ENCODE data around the gene HS3ST6.

GRCh38 chr16:1877089-1877488 is 41.1 kb downstream of the HS3ST6 start:
- TF ChIP-seq, protein P1, sequence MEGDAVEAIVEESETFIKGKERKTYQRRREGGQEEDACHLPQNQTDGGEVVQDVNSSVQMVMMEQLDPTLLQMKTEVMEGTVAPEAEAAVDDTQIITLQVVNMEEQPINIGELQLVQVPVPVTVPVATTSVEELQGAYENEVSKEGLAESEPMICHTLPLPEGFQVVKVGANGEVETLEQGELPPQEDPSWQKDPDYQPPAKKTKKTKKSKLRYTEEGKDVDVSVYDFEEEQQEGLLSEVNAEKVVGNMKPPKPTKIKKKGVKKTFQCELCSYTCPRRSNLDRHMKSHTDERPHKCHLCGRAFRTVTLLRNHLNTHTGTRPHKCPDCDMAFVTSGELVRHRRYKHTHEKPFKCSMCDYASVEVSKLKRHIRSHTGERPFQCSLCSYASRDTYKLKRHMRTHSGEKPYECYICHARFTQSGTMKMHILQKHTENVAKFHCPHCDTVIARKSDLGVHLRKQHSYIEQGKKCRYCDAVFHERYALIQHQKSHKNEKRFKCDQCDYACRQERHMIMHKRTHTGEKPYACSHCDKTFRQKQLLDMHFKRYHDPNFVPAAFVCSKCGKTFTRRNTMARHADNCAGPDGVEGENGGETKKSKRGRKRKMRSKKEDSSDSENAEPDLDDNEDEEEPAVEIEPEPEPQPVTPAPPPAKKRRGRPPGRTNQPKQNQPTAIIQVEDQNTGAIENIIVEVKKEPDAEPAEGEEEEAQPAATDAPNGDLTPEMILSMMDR (conservative IDR thresholded peaks at IDR 0.05; ENCODE audit: low read length) = no peak
- no peak for TF ChIP-seq EZH2phosphoT487 (IDR thresholded peaks at IDR 0.05; ENCODE audit: borderline replicate concordance)

Data from Loucy (cell line).